ENCODE data around the gene PTPN2. TPM values are rescaled to one million over a fixed set of nuclear protein-coding genes. Genes with fewer than 3 reads are reported as not detected.

PTPN2 gene
- total and polyA plus RNA-seq, 4 donors = 26.6 to 52.9 (median 37.4) TPM

GRCh38 chr18:12868576-12868975, 15.5 kb downstream of the PTPN2 start:
- ATAC-seq (ENCODE audit: low FRiP score) = no peak
- Histone ChIP-seq H3K4me3 (ENCODE audit: low read length in 2 of 2) (no peak overlapping the region), H3K4me1 (ENCODE audit: control insufficient read depth in 1 of 2, insufficient read depth in 2 of 2, low read length in 2 of 2) (no peaks in the 10 kb centered on the region), H3K27me3 (ENCODE audit: control insufficient read depth in 1 of 2, insufficient read depth in 2 of 2, low read length in 1 of 2) (no peaks in the 10 kb centered on the region), H3K9me3 (ENCODE audit: control insufficient read depth, low read length) (no peaks in the 10 kb centered on the region), H3K27ac (ENCODE audit: low read depth in 1 of 2, low read length in 2 of 2) (no peak overlapping the region), H3K36me3 (ENCODE audit: control insufficient read depth in 1 of 2, insufficient read depth in 2 of 2, low read length in 1 of 2) (no peaks in the 10 kb centered on the region)
- no peak for DNase-seq
- intact Hi-C loops (cut with DNase I) = no loop called here
- WGBS, 2 donors = 96% methylated on average over 12 of the region's 12 CpGs

- DNase-seq (no peak), ATAC-seq (ENCODE audit: low FRiP score) (no peak)
- no peak overlapping the region for H3K4me3 ChIP-seq (ENCODE audit: low read length in 2 of 2)
- H3K4me1 ChIP-seq (ENCODE audit: control insufficient read depth in 1 of 2, insufficient read depth in 2 of 2, low read length in 2 of 2) = no peaks in the 10 kb centered on the region
- no peaks in the 10 kb centered on the region for H3K36me3 ChIP-seq (ENCODE audit: control insufficient read depth in 1 of 2, insufficient read depth in 2 of 2, low read length in 1 of 2)
- no peak overlapping the region for H3K27ac ChIP-seq (ENCODE audit: low read depth in 1 of 2, low read length in 2 of 2)
- no peaks in the 10 kb centered on the region for H3K27me3 ChIP-seq (ENCODE audit: control insufficient read depth in 1 of 2, insufficient read depth in 2 of 2, low read length in 1 of 2)
- no peaks in the 10 kb centered on the region for H3K9me3 ChIP-seq (ENCODE audit: control insufficient read depth, low read length)
- intact Hi-C loops (cut with DNase I) = no loop called here
- 90% methylated on average over 7 of the region's 7 CpGs for WGBS, 2 donors
Measured at GRCh38 chr18:12867441-12868123, 16.5 kb downstream of the PTPN2 start.

DNA sequence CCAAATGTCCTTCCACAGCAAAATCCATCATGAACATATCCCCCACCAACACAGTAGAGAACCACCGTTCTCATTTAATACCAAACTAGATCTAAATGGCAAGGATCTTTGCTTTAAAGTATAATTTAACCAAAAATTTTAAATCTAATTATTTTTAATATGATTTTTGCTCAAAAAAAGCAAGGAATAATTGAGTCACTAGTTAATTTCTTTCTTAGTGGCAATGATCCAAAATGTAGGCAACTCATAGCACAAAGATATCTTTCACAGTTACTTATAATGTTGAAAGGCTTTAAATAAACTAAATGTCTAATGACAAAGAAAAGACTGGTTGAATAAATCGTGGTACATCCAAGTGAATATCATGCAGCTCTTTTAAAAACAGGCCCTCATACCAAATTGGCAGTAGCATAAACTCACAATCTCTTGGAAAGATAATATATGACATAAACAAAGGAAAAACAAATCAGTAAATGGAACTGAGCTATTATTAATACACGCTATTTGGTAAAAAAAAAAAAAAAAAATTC, 20.3 kb downstream of the PTPN2 start:
- 60 to 62% methylated on average over 3 of the region's 3 CpGs for WGBS, 2 donors
- H3K36me3 ChIP-seq (ENCODE audit: control insufficient read depth in 1 of 2, insufficient read depth in 2 of 2, low read length in 1 of 2) = no peaks in the 10 kb centered on the region
- no peak overlapping the region for H3K27ac ChIP-seq (ENCODE audit: low read depth in 1 of 2, low read length in 2 of 2)
- no peaks in the 10 kb centered on the region for H3K27me3 ChIP-seq (ENCODE audit: control insufficient read depth in 1 of 2, insufficient read depth in 2 of 2, low read length in 1 of 2)
- DNase-seq (no peak), ATAC-seq (ENCODE audit: low FRiP score) (no peak)
- no peaks in the 10 kb centered on the region for H3K9me3 ChIP-seq (ENCODE audit: control insufficient read depth, low read length)
- H3K4me1 ChIP-seq (ENCODE audit: control insufficient read depth in 1 of 2, insufficient read depth in 2 of 2, low read length in 2 of 2) = no peaks in the 10 kb centered on the region
- intact Hi-C loops (cut with DNase I) = no loop called here
- no peak overlapping the region for H3K4me3 ChIP-seq (ENCODE audit: low read length in 2 of 2)

- WGBS, 2 donors = 91 to 93% methylated on average over 2 of the region's 2 CpGs
- DNase-seq (no peak), ATAC-seq (ENCODE audit: low FRiP score) (no peak)
- Histone ChIP-seq H3K27me3 (ENCODE audit: control insufficient read depth in 1 of 2, insufficient read depth in 2 of 2, low read length in 1 of 2) (no peaks in the 10 kb centered on the region), H3K27ac (ENCODE audit: low read depth in 1 of 2, low read length in 2 of 2) (no peak overlapping the region), H3K36me3 (ENCODE audit: control insufficient read depth in 1 of 2, insufficient read depth in 2 of 2, low read length in 1 of 2) (no peaks in the 10 kb centered on the region), H3K4me1 (ENCODE audit: control insufficient read depth in 1 of 2, insufficient read depth in 2 of 2, low read length in 2 of 2) (no peaks in the 10 kb centered on the region), H3K9me3 (ENCODE audit: control insufficient read depth, low read length) (no peaks in the 10 kb centered on the region), H3K4me3 (ENCODE audit: low read length in 2 of 2) (no peak overlapping the region)
- intact Hi-C loops (cut with DNase I) = no loop called here
Measured at GRCh38 chr18:12862874-12863482, 21.1 kb downstream of the PTPN2 start.

DNA sequence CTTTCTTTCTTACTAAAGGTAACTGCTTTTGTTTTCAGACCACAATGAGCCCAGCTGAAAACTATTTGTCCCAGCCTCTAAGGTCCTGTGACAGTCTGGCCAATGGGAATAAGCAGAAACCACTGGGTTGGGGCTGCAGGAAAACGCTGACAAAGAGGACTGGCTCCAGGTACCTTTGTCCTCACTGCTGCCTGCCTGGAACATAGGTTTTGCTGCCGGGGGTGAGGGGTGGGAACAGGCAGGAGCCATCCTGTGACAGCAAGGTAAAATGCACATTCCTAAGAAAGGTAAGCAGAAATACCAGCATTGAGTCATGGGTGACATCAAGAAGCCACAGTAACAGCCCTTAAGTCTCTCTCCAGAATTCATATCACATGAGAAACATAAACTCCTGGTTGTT, 21.6 kb downstream of the PTPN2 start:
- Histone ChIP-seq H3K27me3 (ENCODE audit: control insufficient read depth in 1 of 2, insufficient read depth in 2 of 2, low read length in 1 of 2) (no peaks in the 10 kb centered on the region), H3K9me3 (ENCODE audit: control insufficient read depth, low read length) (no peaks in the 10 kb centered on the region), H3K36me3 (ENCODE audit: control insufficient read depth in 1 of 2, insufficient read depth in 2 of 2, low read length in 1 of 2) (no peaks in the 10 kb centered on the region), H3K4me1 (ENCODE audit: control insufficient read depth in 1 of 2, insufficient read depth in 2 of 2, low read length in 2 of 2) (no peaks in the 10 kb centered on the region), H3K27ac (ENCODE audit: low read depth in 1 of 2, low read length in 2 of 2) (no peak overlapping the region), H3K4me3 (ENCODE audit: low read length in 2 of 2) (no peak overlapping the region)
- intact Hi-C loops (cut with DNase I) = no loop called here
- WGBS, 2 donors = 53 to 61% methylated on average over 2 of the region's 2 CpGs
- ATAC-seq (ENCODE audit: low FRiP score) = no peak
- DNase-seq = no peak

- intact Hi-C loops (cut with DNase I) = no loop called here
- 95 to 97% methylated on average over 1 of the region's 1 CpG for WGBS, 2 donors
- Histone ChIP-seq H3K36me3 (ENCODE audit: control insufficient read depth in 1 of 2, insufficient read depth in 2 of 2, low read length in 1 of 2) (no peaks in the 10 kb centered on the region), H3K4me3 (ENCODE audit: low read length in 2 of 2) (no peak overlapping the region), H3K4me1 (ENCODE audit: control insufficient read depth in 1 of 2, insufficient read depth in 2 of 2, low read length in 2 of 2) (no peaks in the 10 kb centered on the region), H3K27ac (ENCODE audit: low read depth in 1 of 2, low read length in 2 of 2) (no peak overlapping the region), H3K9me3 (ENCODE audit: control insufficient read depth, low read length) (no peaks in the 10 kb centered on the region), H3K27me3 (ENCODE audit: control insufficient read depth in 1 of 2, insufficient read depth in 2 of 2, low read length in 1 of 2) (no peaks in the 10 kb centered on the region)
- no peak for DNase-seq
- no peak for ATAC-seq (ENCODE audit: low FRiP score)
Measured at GRCh38 chr18:12861637-12862036, 22.4 kb downstream of the PTPN2 start.

DNA sequence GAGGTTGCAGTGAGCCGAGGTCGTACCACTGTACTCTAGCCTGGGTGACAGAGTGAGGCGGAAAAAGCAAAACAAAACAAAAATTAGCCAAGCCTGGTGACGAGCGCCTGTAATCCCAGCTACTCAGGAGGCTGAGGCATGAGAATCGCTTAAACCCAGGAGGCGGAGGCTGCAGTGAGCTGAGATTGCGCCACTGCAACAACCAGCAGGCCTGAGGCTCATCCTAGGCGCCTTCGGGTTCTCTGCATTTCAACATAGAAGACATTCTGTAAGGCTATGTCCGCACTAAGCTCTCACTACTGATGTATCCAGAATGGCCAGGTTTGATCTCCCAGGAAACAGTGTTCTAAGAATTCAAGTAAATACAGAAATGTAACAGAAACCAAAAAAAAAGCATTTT, 23.5 kb downstream of the PTPN2 start:
- no peak for DNase-seq
- no peak for ATAC-seq (ENCODE audit: low FRiP score)
- no peak overlapping the region for H3K27ac ChIP-seq (ENCODE audit: low read depth in 1 of 2, low read length in 2 of 2)
- no peak overlapping the region for H3K4me3 ChIP-seq (ENCODE audit: low read length in 2 of 2)
- 97 to 98% methylated on average over 11 of the region's 11 CpGs for WGBS, 2 donors
- H3K4me1 ChIP-seq (ENCODE audit: control insufficient read depth in 1 of 2, insufficient read depth in 2 of 2, low read length in 2 of 2) = no peaks in the 10 kb centered on the region
- no peaks in the 10 kb centered on the region for H3K36me3 ChIP-seq (ENCODE audit: control insufficient read depth in 1 of 2, insufficient read depth in 2 of 2, low read length in 1 of 2)
- H3K27me3 ChIP-seq (ENCODE audit: control insufficient read depth in 1 of 2, insufficient read depth in 2 of 2, low read length in 1 of 2) = no peaks in the 10 kb centered on the region
- H3K9me3 ChIP-seq (ENCODE audit: control insufficient read depth, low read length) = no peaks in the 10 kb centered on the region
- intact Hi-C loops (cut with DNase I) = no loop called here

- Histone ChIP-seq H3K27me3 (ENCODE audit: control insufficient read depth in 1 of 2, insufficient read depth in 2 of 2, low read length in 1 of 2) (no peaks in the 10 kb centered on the region), H3K4me1 (ENCODE audit: control insufficient read depth in 1 of 2, insufficient read depth in 2 of 2, low read length in 2 of 2) (no peaks in the 10 kb centered on the region), H3K36me3 (ENCODE audit: control insufficient read depth in 1 of 2, insufficient read depth in 2 of 2, low read length in 1 of 2) (no peaks in the 10 kb centered on the region), H3K27ac (ENCODE audit: low read depth in 1 of 2, low read length in 2 of 2) (no peak overlapping the region), H3K9me3 (ENCODE audit: control insufficient read depth, low read length) (no peaks in the 10 kb centered on the region), H3K4me3 (ENCODE audit: low read length in 2 of 2) (no peak overlapping the region)
- 42% methylated on average over 5 of the region's 5 CpGs for WGBS, 2 donors
- ATAC-seq (ENCODE audit: low FRiP score) = no peak
- intact Hi-C loops (cut with DNase I) = no loop called here
- DNase-seq = no peak
Measured at GRCh38 chr18:12858991-12859390, 25.0 kb downstream of the PTPN2 start.

DNA sequence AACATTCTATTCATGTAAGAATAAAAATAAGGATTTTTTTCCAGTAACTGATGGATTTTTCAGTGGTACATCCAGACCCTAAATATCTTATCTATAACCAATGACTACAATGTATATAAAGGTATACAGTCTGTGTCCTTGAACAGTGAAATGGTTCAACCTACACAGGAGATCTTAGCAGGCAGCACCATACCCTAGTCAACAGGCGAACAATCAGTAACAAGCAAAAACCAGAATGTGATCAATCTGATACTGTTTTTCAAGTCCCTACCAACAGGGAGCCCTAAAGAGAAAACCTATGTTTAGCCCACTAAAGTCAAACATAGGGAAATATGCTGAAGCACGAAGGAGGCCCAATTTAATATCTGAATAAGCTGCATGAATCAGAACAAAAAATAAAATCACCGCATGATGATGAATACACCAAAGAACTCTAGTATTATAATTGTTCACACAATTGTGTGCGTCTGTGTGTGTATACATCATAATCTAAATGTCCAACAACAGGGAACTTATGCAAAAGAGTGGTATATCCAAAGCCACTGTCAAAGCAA, 26.0 kb downstream of the PTPN2 start:
- 91 to 92% methylated on average over 4 of the region's 4 CpGs for WGBS, 2 donors
- no peak for DNase-seq
- Histone ChIP-seq H3K4me1 (ENCODE audit: control insufficient read depth in 1 of 2, insufficient read depth in 2 of 2, low read length in 2 of 2) (no peaks in the 10 kb centered on the region), H3K27ac (ENCODE audit: low read depth in 1 of 2, low read length in 2 of 2) (no peak overlapping the region), H3K27me3 (ENCODE audit: control insufficient read depth in 1 of 2, insufficient read depth in 2 of 2, low read length in 1 of 2) (no peaks in the 10 kb centered on the region), H3K36me3 (ENCODE audit: control insufficient read depth in 1 of 2, insufficient read depth in 2 of 2, low read length in 1 of 2) (no peaks in the 10 kb centered on the region), H3K4me3 (ENCODE audit: low read length in 2 of 2) (no peak overlapping the region), H3K9me3 (ENCODE audit: control insufficient read depth, low read length) (no peaks in the 10 kb centered on the region)
- ATAC-seq (ENCODE audit: low FRiP score) = no peak
- intact Hi-C loops (cut with DNase I) = loop anchor here in 1 of 2 donors (2.0 kb wide), 1 partner anchor 73 kb away; no protein-coding TSS in a partner anchor

Data from aorta (tissue), 5 donors.